WTC11 (cell line): ENCODE results near the gene CFAP299. TPM values are rescaled to one million over a fixed set of nuclear protein-coding genes. Genes with fewer than 3 reads are reported as not detected.

Source experiments
- ATAC-seq: fragments of 200-7000 bp; cut with Tn5 transposase; 2 replicates; pipeline ENCODE4 v1.10.0; 2021; ENCODE audit warnings: mild to moderate bottlenecking, moderate library complexity
- CTCF ChIA-PET: fragments of 300-600 bp; sonication (Branson Sonifier 250); formaldehyde crosslinking; loops from one replicate; lab custom pipeline; 2021; ENCODE audit warnings: antibody characterized with exemption; lab: Charles Lee
- POLR2A ChIA-PET: fragments of 350-600 bp; sonication (Branson Sonifier 250); formaldehyde crosslinking; loops from one replicate; lab custom pipeline; 2021; ENCODE audit warnings: antibody characterized with exemption; lab: Charles Lee
- DNase-seq: peaks from one replicate; pipeline ENCODE4 v3.0.0; 2021; ENCODE audit warnings: low spot score
- H3K27ac Mint-ChIP-seq: 2 replicates; pipeline ENCODE4 v1.8.0; 2021; ENCODE audit warnings: mixed read lengths
- H3K27me3 Mint-ChIP-seq: 2 replicates; pipeline ENCODE4 v1.8.0; 2021; ENCODE audit warnings: low read depth, mild to moderate bottlenecking, moderate library complexity, mixed read lengths
- H3K36me3 Mint-ChIP-seq: 2 replicates; pipeline ENCODE4 v1.8.0; 2021; ENCODE audit warnings: mixed read lengths
- H3K4me1 Mint-ChIP-seq: 2 replicates; pipeline ENCODE4 v1.8.0; 2022; ENCODE audit warnings: mixed read lengths
- H3K4me3 Mint-ChIP-seq: 2 replicates; pipeline ENCODE4 v1.8.0; 2021; ENCODE audit warnings: mild to moderate bottlenecking, moderate library complexity, mixed read lengths
- H3K9me3 Mint-ChIP-seq: 2 replicates; pipeline ENCODE4 v1.8.0; 2021; ENCODE audit warnings: mixed read lengths
- ATF1 ChIP-seq: sonication (generic); formaldehyde crosslinking; IDR thresholded peaks from 2 replicates; pipeline ENCODE4 v1.8.1; 2023; ENCODE audit warnings: mild to moderate bottlenecking, moderate library complexity, missing genetic modification reagents
- CREB1 ChIP-seq: sonication (generic); formaldehyde crosslinking; IDR thresholded peaks from 2 replicates; pipeline ENCODE4 v1.8.0; 2023; ENCODE audit warnings: mild to moderate bottlenecking, missing genetic modification reagents
- CREM ChIP-seq: sonication (generic); formaldehyde crosslinking; IDR thresholded peaks from 2 replicates; pipeline ENCODE4 v1.8.1; 2022; ENCODE audit warnings: mild to moderate bottlenecking, missing genetic modification reagents, moderate library complexity
- ELF4 ChIP-seq: sonication (generic); formaldehyde crosslinking; IDR thresholded peaks from 2 replicates; pipeline ENCODE4 v1.8.1; 2022; ENCODE audit warnings: low read depth, mild to moderate bottlenecking, moderate library complexity, missing genetic modification reagents
- EMX1 ChIP-seq: fragments of 250-450 bp; sonication (Bioruptor Pico); IDR thresholded peaks from 2 replicates; pipeline ENCODE4 v1.8.0; 2021; ENCODE audit warnings: mild to moderate bottlenecking
- FOXK1 ChIP-seq: sonication (generic); formaldehyde crosslinking; IDR thresholded peaks from 2 replicates; pipeline ENCODE4 v1.8.0; 2022; ENCODE audit warnings: mild to moderate bottlenecking, moderate library complexity, missing genetic modification reagents
- HMGA2 ChIP-seq: fragments of 250-450 bp; sonication (Bioruptor Pico); IDR thresholded peaks from 2 replicates; pipeline ENCODE4 v1.4.0; 2021; ENCODE audit warnings: mild to moderate bottlenecking, moderate library complexity
- IRF1 ChIP-seq: sonication (generic); formaldehyde crosslinking; IDR thresholded peaks from 2 replicates; pipeline ENCODE4 v1.8.0; 2023; ENCODE audit warnings: missing genetic modification reagents
- JUN ChIP-seq: sonication (generic); formaldehyde crosslinking; IDR thresholded peaks from 2 replicates; pipeline ENCODE4 v1.8.0; 2023; ENCODE audit warnings: mild to moderate bottlenecking, missing genetic modification reagents
- MAX ChIP-seq: sonication (generic); formaldehyde crosslinking; IDR thresholded peaks from 2 replicates; pipeline ENCODE4 v1.8.0; 2022; ENCODE audit warnings: mild to moderate bottlenecking, missing genetic modification reagents
- MYBL2 ChIP-seq: sonication (generic); formaldehyde crosslinking; IDR thresholded peaks from 2 replicates; pipeline ENCODE4 v1.8.1; 2023; ENCODE audit warnings: mild to moderate bottlenecking, moderate library complexity, missing genetic modification reagents
- NR1H2 ChIP-seq: sonication (generic); formaldehyde crosslinking; IDR thresholded peaks from 2 replicates; pipeline ENCODE4 v1.9.0; 2021; ENCODE audit warnings: mild to moderate bottlenecking, moderate library complexity, missing genetic modification reagents
- PRRX2 ChIP-seq: fragments of 250-450 bp; sonication (Bioruptor Pico); IDR thresholded peaks from 2 replicates; pipeline ENCODE4 v1.8.0; 2021; ENCODE audit warnings: mild to moderate bottlenecking
- SMAD4 ChIP-seq: sonication (generic); formaldehyde crosslinking; IDR thresholded peaks from 2 replicates; pipeline ENCODE4 v1.8.0; 2022; ENCODE audit warnings: mild to moderate bottlenecking, missing genetic modification reagents
- TEAD4 ChIP-seq: sonication (generic); formaldehyde crosslinking; IDR thresholded peaks from 2 replicates; pipeline ENCODE4 v1.8.0; 2022; ENCODE audit warnings: mild to moderate bottlenecking, missing genetic modification reagents
- ZMAT4 ChIP-seq: fragments of 250-450 bp; sonication (Bioruptor Pico); IDR thresholded peaks from 2 replicates; pipeline ENCODE4 v1.9.0; 2021; ENCODE audit warnings: mild to moderate bottlenecking
- ZNF121 ChIP-seq: sonication (generic); formaldehyde crosslinking; IDR thresholded peaks from 2 replicates; pipeline ENCODE4 v1.8.0; 2023; ENCODE audit warnings: missing genetic modification reagents
- ZNF263 ChIP-seq: sonication (generic); formaldehyde crosslinking; IDR thresholded peaks from 2 replicates; pipeline ENCODE4 v1.8.1; 2022; ENCODE audit warnings: low read depth, mild to moderate bottlenecking, moderate library complexity, missing genetic modification reagents
- ZNF532 ChIP-seq: fragments of 250-450 bp; sonication (Bioruptor Pico); IDR thresholded peaks from 2 replicates; pipeline ENCODE4 v1.9.0; 2021; ENCODE audit warnings: mild to moderate bottlenecking, borderline replicate concordance
- ZSCAN18 ChIP-seq: fragments of 250-450 bp; sonication (Bioruptor Pico); IDR thresholded peaks from 2 replicates; pipeline ENCODE4 v2.1.2; 2022; ENCODE audit warnings: mild to moderate bottlenecking, moderate library complexity
- total RNA-seq: library from RNA; stranded (reverse); gene quantifications from 3 replicates; pipeline ENCODE4 v1.2.3, GENCODE V29; 2021
- TF ChIP-seq, protein P1 (sequence below): sonication (generic); formaldehyde crosslinking; IDR thresholded peaks from 2 replicates; pipeline ENCODE4 v1.8.0; 2022; ENCODE audit warnings: mild to moderate bottlenecking, missing genetic modification reagents
- TF ChIP-seq, protein P2 (sequence below): sonication (generic); formaldehyde crosslinking; IDR thresholded peaks from 2 replicates; pipeline ENCODE4 v1.8.0; 2022; ENCODE audit warnings: mild to moderate bottlenecking, missing genetic modification reagents
- TF ChIP-seq, protein P3 (sequence below): sonication (generic); formaldehyde crosslinking; IDR thresholded peaks from 2 replicates; pipeline ENCODE4 v1.8.1; 2022; ENCODE audit warnings: mild to moderate bottlenecking, moderate library complexity, missing genetic modification reagents
- TF ChIP-seq, protein P4 (sequence below): sonication (generic); formaldehyde crosslinking; conservative IDR thresholded peaks from 2 replicates; pipeline ENCODE4 v1.8.1; 2022; ENCODE audit warnings: mild to moderate bottlenecking, missing genetic modification reagents

Gene CFAP299
- total RNA-seq, 1 experiment from 2014 or later = not detected

- TF ChIP-seq CREM (no peak), MAX (CRISPR knock-in tag) (no peak), ZMAT4 (CRISPR knock-in tag) (no peak)
Measured at GRCh38 chr4:80578001-80578400, 242.5 kb downstream of the CFAP299 start (continued).

GRCh38 chr4:80585542-80585941, 250.0 kb downstream of the CFAP299 start:
- Mint-ChIP-seq H3K4me3 (no peak overlapping the region), H3K9me3 (no peaks in the 10 kb centered on the region), H3K27me3 (no peaks in the 10 kb centered on the region), H3K27ac (no peak overlapping the region), H3K4me1 (no peaks in the 10 kb centered on the region), H3K36me3 (no peaks in the 10 kb centered on the region)
- CTCF ChIA-PET = no interaction called here
- no peak for TF ChIP-seq ELF4 (CRISPR knock-in tag)
- no peak for TF ChIP-seq NR1H2 (CRISPR knock-in tag)
- TF ChIP-seq PRRX2 (CRISPR knock-in tag) = no peak
- TF ChIP-seq, protein P1, sequence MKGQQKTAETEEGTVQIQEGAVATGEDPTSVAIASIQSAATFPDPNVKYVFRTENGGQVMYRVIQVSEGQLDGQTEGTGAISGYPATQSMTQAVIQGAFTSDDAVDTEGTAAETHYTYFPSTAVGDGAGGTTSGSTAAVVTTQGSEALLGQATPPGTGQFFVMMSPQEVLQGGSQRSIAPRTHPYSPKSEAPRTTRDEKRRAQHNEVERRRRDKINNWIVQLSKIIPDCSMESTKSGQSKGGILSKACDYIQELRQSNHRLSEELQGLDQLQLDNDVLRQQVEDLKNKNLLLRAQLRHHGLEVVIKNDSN (CRISPR knock-in tag) = no peak
- TF ChIP-seq ATF1 (CRISPR knock-in tag) = no peak
- TF ChIP-seq, protein P2, sequence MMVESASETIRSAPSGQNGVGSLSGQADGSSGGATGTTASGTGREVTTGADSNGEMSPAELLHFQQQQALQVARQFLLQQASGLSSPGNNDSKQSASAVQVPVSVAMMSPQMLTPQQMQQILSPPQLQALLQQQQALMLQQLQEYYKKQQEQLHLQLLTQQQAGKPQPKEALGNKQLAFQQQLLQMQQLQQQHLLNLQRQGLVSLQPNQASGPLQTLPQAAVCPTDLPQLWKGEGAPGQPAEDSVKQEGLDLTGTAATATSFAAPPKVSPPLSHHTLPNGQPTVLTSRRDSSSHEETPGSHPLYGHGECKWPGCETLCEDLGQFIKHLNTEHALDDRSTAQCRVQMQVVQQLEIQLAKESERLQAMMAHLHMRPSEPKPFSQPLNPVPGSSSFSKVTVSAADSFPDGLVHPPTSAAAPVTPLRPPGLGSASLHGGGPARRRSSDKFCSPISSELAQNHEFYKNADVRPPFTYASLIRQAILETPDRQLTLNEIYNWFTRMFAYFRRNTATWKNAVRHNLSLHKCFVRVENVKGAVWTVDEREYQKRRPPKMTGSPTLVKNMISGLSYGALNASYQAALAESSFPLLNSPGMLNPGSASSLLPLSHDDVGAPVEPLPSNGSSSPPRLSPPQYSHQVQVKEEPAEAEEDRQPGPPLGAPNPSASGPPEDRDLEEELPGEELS (CRISPR knock-in tag) = no peak
- TF ChIP-seq CREB1 (CRISPR knock-in tag) = no peak
- no peak for TF ChIP-seq ZSCAN18 (CRISPR knock-in tag)
- TF ChIP-seq EMX1 (CRISPR knock-in tag) = no peak
- TF ChIP-seq ZNF263 (CRISPR knock-in tag) = no peak
- no peak for TF ChIP-seq SMAD4
- TF ChIP-seq TEAD4 = no peak
- TF ChIP-seq HMGA2 (CRISPR knock-in tag) = no peak
- no peak for TF ChIP-seq ZNF121 (CRISPR knock-in tag)
- TF ChIP-seq FOXK1 (CRISPR knock-in tag) = no peak
- no peak for TF ChIP-seq JUN
- TF ChIP-seq, protein P3, sequence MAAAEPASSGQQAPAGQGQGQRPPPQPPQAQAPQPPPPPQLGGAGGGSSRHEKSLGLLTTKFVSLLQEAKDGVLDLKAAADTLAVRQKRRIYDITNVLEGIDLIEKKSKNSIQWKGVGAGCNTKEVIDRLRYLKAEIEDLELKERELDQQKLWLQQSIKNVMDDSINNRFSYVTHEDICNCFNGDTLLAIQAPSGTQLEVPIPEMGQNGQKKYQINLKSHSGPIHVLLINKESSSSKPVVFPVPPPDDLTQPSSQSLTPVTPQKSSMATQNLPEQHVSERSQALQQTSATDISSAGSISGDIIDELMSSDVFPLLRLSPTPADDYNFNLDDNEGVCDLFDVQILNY = no peak
- TF ChIP-seq MYBL2 (CRISPR knock-in tag) = no peak
- ATAC-seq (no peak), DNase-seq (no peak)
- POLR2A ChIA-PET = no interaction called here

- H3K36me3 Mint-ChIP-seq = no peaks in the 10 kb centered on the region
- ChIA-PET CTCF (no interaction called here), POLR2A (no interaction called here)
- no peaks in the 10 kb centered on the region for H3K27me3 Mint-ChIP-seq
- H3K27ac Mint-ChIP-seq = no peak overlapping the region
- DNase-seq (no peak), ATAC-seq (no peak)
- no peak overlapping the region for H3K4me3 Mint-ChIP-seq
- H3K4me1 Mint-ChIP-seq = no peaks in the 10 kb centered on the region
- H3K9me3 Mint-ChIP-seq = no peaks in the 10 kb centered on the region
- no peak for TF ChIP-seq IRF1
- no peak for TF ChIP-seq EMX1 (CRISPR knock-in tag)
- TF ChIP-seq, protein P4, sequence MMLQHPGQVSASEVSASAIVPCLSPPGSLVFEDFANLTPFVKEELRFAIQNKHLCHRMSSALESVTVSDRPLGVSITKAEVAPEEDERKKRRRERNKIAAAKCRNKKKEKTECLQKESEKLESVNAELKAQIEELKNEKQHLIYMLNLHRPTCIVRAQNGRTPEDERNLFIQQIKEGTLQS (CRISPR knock-in tag) = no peak
- no peak for TF ChIP-seq ZNF532
- no peak for TF ChIP-seq CREB1 (CRISPR knock-in tag)
Measured at GRCh38 chr4:80586716-80587115, 251.2 kb downstream of the CFAP299 start.
